Neuronal stem cell (in vitro differentiated cells): Measurements from ENCODE around the gene PHACTR3. TPM values are rescaled to one million over a fixed set of nuclear protein-coding genes. Genes with fewer than 3 reads are reported as not detected.
"Not testable (repeated sequence)": the region's sequence is repeated elsewhere in the genome, so short reads cannot be mapped to it uniquely, and the experiment has no call there.

Experiments
- DNase-seq: peaks from one replicate; pipeline ENCODE4 v3.0.0-alpha.2; 2013; ENCODE audit warnings: low spot score
- H2AFZ ChIP-seq: one replicate; pipeline ENCODE4 v1.6.1; 2013; ENCODE audit warnings: mild to moderate bottlenecking, low read length, inconsistent platforms
- H2AK5ac ChIP-seq: 2 replicates; pipeline ENCODE4 v1.6.1; 2013; ENCODE audit warnings: low read depth, mild to moderate bottlenecking, inconsistent platforms, low read length, moderate library complexity, mixed read lengths
- H2BK120ac ChIP-seq: 2 replicates; pipeline ENCODE4 v1.6.1; 2013; ENCODE audit warnings: low read depth, mild to moderate bottlenecking, inconsistent platforms, low read length, moderate library complexity, mixed read lengths
- H2BK12ac ChIP-seq: one replicate; pipeline ENCODE4 v1.6.1; 2013; ENCODE audit warnings: low read length, inconsistent platforms
- H2BK15ac ChIP-seq: 2 replicates; pipeline ENCODE4 v1.6.1; 2013; ENCODE audit warnings: mild to moderate bottlenecking, low read length, inconsistent platforms, mixed read lengths
- H2BK5ac ChIP-seq: one replicate; pipeline ENCODE4 v1.6.1; 2013; ENCODE audit warnings: inconsistent platforms, mild to moderate bottlenecking, low read length, moderate library complexity
- H3K14ac ChIP-seq: one replicate; pipeline ENCODE4 v1.6.1; 2013; ENCODE audit warnings: low read length, inconsistent platforms
- H3K18ac ChIP-seq: 2 replicates; pipeline ENCODE4 v1.6.1; 2013; ENCODE audit warnings: low read length, inconsistent platforms
- H3K23ac ChIP-seq: 2 replicates; pipeline ENCODE4 v1.6.1; 2013; ENCODE audit warnings: low read depth, mild to moderate bottlenecking, mixed read lengths, low read length, inconsistent platforms; ENCODE audit not compliant: poor library complexity
- H3K27ac ChIP-seq: replicated peaks from 3 replicates; pipeline ENCODE4 v1.5.1; 2013; ENCODE audit warnings: low read length, inconsistent platforms
- H3K27me3 ChIP-seq, 3 experiments: 2 replicates each; pipeline ENCODE4 v1.6.1; 2013; ENCODE audit warnings: low read length in 3 of 3, mild to moderate bottlenecking in 2 of 3, inconsistent platforms in 1 of 3, low read depth in 1 of 3, mixed read lengths in 1 of 3, moderate library complexity in 1 of 3; ENCODE audit not compliant: control insufficient read depth in 3 of 3, insufficient read depth in 3 of 3
- H3K36me3 ChIP-seq, 2 donors: replicated peaks in 1 of 2; 2 replicates each; pipeline ENCODE4 v1.6.1; 2013; ENCODE audit warnings: low read length in 2 of 2; ENCODE audit not compliant: control insufficient read depth in 2 of 2, insufficient read depth in 2 of 2
- H3K4ac ChIP-seq: 2 replicates; pipeline ENCODE4 v1.6.1; 2013; ENCODE audit warnings: inconsistent platforms, mild to moderate bottlenecking, low read length, moderate library complexity
- H3K4me1 ChIP-seq, 2 donors: 1 replicate in 1 of 2; 2 replicates in 1 of 2; pipeline ENCODE4 v1.6.1; 2013; ENCODE audit warnings: low read length in 2 of 2, low read depth in 1 of 2; ENCODE audit not compliant: control insufficient read depth in 2 of 2, insufficient read depth in 1 of 2
- H3K4me2 ChIP-seq: one replicate; pipeline ENCODE4 v1.6.1; 2013; ENCODE audit warnings: mild to moderate bottlenecking, low read length, inconsistent platforms; ENCODE audit not compliant: insufficient read depth, poor library complexity, severe bottlenecking
- H3K4me3 ChIP-seq, 2 donors: 2 replicates each; pipeline ENCODE4 v1.5.1; 2013; ENCODE audit warnings: low read length in 2 of 2, mild to moderate bottlenecking in 2 of 2, inconsistent platforms in 1 of 2, moderate library complexity in 1 of 2
- H3K79me1 ChIP-seq: one replicate; pipeline ENCODE4 v1.6.1; 2013; ENCODE audit warnings: low read depth, mild to moderate bottlenecking, inconsistent platforms, low read length, moderate library complexity
- H3K9ac ChIP-seq: one replicate; pipeline ENCODE4 v1.6.1; 2013; ENCODE audit warnings: mild to moderate bottlenecking, low read depth, low read length, inconsistent platforms; ENCODE audit not compliant: poor library complexity
- H3K9me3 ChIP-seq, 2 donors: replicated peaks in 1 of 2; 2 replicates each; pipeline versions ENCODE3 to v1.6.1; 2013; ENCODE audit warnings: low read length in 2 of 2, mild to moderate bottlenecking in 2 of 2, inconsistent platforms in 1 of 2, low read depth in 1 of 2, mixed read lengths in 1 of 2, moderate library complexity in 1 of 2; ENCODE audit not compliant: control insufficient read depth in 2 of 2, insufficient read depth in 1 of 2
- H4K8ac ChIP-seq: one replicate; pipeline ENCODE4 v1.6.1; 2013; ENCODE audit warnings: low read depth, mild to moderate bottlenecking, inconsistent platforms, low read length, moderate library complexity
- H4K91ac ChIP-seq: one replicate; pipeline ENCODE4 v1.6.1; 2013; ENCODE audit warnings: low read length, low read depth, mild to moderate bottlenecking, inconsistent platforms; ENCODE audit not compliant: poor library complexity
- WGBS, 2 donors: extraction: QIAGEN DNeasy Blood & Tissue Kit; methylation state at CpG; one replicate each; pipeline ENCODE4 v1.1.7; 2013; ENCODE audit warnings: missing lambda C conversion rate in 2 of 2, mixed read lengths in 1 of 2; ENCODE audit not compliant: insufficient read length in 2 of 2, insufficient replicate concordance in 1 of 2; ENCODE audit errors: extremely low coverage in 2 of 2; 5-methylcytosine and 5-hydroxymethylcytosine counted together
- polyA plus RNA-seq, 2 experiments: library from polyadenylated mRNA; stranded (reverse); fragments of 200-250 nt; gene quantifications; one replicate each; pipeline ENCODE4 v1.2.3, GENCODE V29; 2013

PHACTR3 gene
- 0.28 TPM for polyA plus RNA-seq (2013, experiment 1 of 2)
- polyA plus RNA-seq (2013, experiment 2 of 2), result 0.22 TPM

- Histone ChIP-seq H3K9ac (peak within 1 kb of the TSS; percentile 66), H2BK120ac (no peak within 1 kb of the TSS), H3K4ac (no peak within 1 kb of the TSS), H2BK5ac (no peak within 1 kb of the TSS), H4K91ac (no peak within 1 kb of the TSS), H2AFZ (peak within 1 kb of the TSS; percentile 66), H2AK5ac (no peak within 1 kb of the TSS), H3K9me3 (no peaks in the 10 kb centered on the region), H3K18ac (peak within 1 kb of the TSS; percentile 73), H3K27me3 (peaks cover 9 to 78% (median 69%) of the 10 kb centered on the region in 3 experiments), H4K8ac (no peak within 1 kb of the TSS), H3K4me2 (peak within 1 kb of the TSS; percentile 87), H2BK12ac (no peak within 1 kb of the TSS), H3K4me1 (peaks cover 0 to 3% of the 10 kb centered on the region in 2 donors), H3K14ac (no peak within 1 kb of the TSS), H3K4me3 (peak within 1 kb of the TSS in 1 of 2 donors; percentile 72), H3K23ac (peak within 1 kb of the TSS; percentile 82), H2BK15ac (no peak within 1 kb of the TSS), H3K27ac (no peak within 1 kb of the TSS), H3K36me3 (no peaks in the 10 kb centered on the region), H3K79me1 (no peaks in the 10 kb centered on the region)
- peak; percentile 27 for DNase-seq
- WGBS, 2 donors, result no CpG with 5 or more reads among the region's 40 CpGs
These were observed at the start of gene PHACTR3 for GRCh38 chr20:59603781-59604541. TSS of gene PHACTR3 (plus strand) at chr20:59604540. CDS start at chr20:59605015, 475 bp downstream.

- not testable (repeated sequence) for DNase-seq, H3K9me3 ChIP-seq, H3K4ac ChIP-seq
These were observed 46.4 kb upstream of the PHACTR3 start for GRCh38 chr20:59557733-59558529.

GRCh38 chr20:59559024-59559817, 45.1 kb upstream of the PHACTR3 start:
- Histone ChIP-seq H4K8ac (no peak overlapping the region), H2BK5ac (no peak overlapping the region), H3K4ac (no peak overlapping the region), H3K27me3 (no peaks in the 10 kb centered on the region), H3K27ac (no peak overlapping the region), H2AFZ (no peak overlapping the region), H3K4me2 (no peak overlapping the region), H3K9me3 (no peaks in the 10 kb centered on the region), H4K91ac (no peak overlapping the region), H2AK5ac (peak overlapping the region; percentile 47), H2BK15ac (no peak overlapping the region), H2BK12ac (no peak overlapping the region), H3K79me1 (no peaks in the 10 kb centered on the region), H2BK120ac (no peak overlapping the region), H3K9ac (no peak overlapping the region), H3K14ac (no peak overlapping the region), H3K4me3 (no peak overlapping the region), H3K18ac (no peak overlapping the region), H3K23ac (no peak overlapping the region), H3K36me3 (no peaks in the 10 kb centered on the region), H3K4me1 (no peaks in the 10 kb centered on the region)
- WGBS, 2 donors, result no CpG with 5 or more reads among the region's 14 CpGs
- no peak for DNase-seq

More at GRCh38 chr20:59557733-59558529, 46.4 kb upstream of the PHACTR3 start:
- H2BK5ac ChIP-seq, H3K27ac ChIP-seq, H2AFZ ChIP-seq, H4K91ac ChIP-seq, H2BK120ac ChIP-seq, H3K23ac ChIP-seq, H4K8ac ChIP-seq, H3K4me1 ChIP-seq, H2AK5ac ChIP-seq, H2BK15ac ChIP-seq, H3K14ac ChIP-seq, H3K4me3 ChIP-seq, H3K36me3 ChIP-seq, H3K9ac ChIP-seq, H2BK12ac ChIP-seq, H3K79me1 ChIP-seq, H3K27me3 ChIP-seq, H3K4me2 ChIP-seq: not testable (repeated sequence)
- H3K18ac ChIP-seq, result peak overlapping the region; percentile 46
- WGBS, 2 donors, result no CpG with 5 or more reads among the region's 26 CpGs
